Natural killer cell treated with Interleukin-12 subunit alpha and Interleukin-12 subunit beta and Interleukin-15 and Interleukin-18, amount 100 ng/mL, for 72 hours (primary cell): ENCODE data around the gene NRP2. TPM values are rescaled to one million over a fixed set of nuclear protein-coding genes. Genes with fewer than 3 reads are reported as not detected.

Source experiments
- ATAC-seq, 2 donors: fragments of 150-1000 bp; cut with Tn5 transposase in 1 of 2; sonication (Bioruptor Pico), chemical (Tn5 transposase) in 1 of 2; 2 replicates each; pipeline ENCODE4 v1.10.0; 2021
- DNase-seq: peaks from one replicate; pipeline ENCODE4 v3.0.0; 2022; ENCODE audit warnings: low spot score
- H3K27ac Mint-ChIP-seq, 2 donors: 1 replicate in 1 of 2; 2 replicates in 1 of 2; pipeline ENCODE4 v1.8.0; 2022; ENCODE audit warnings: mixed read lengths in 2 of 2, mild to moderate bottlenecking in 1 of 2, moderate library complexity in 1 of 2
- H3K27me3 Mint-ChIP-seq, 2 donors: 1 replicate in 1 of 2; 2 replicates in 1 of 2; pipeline ENCODE4 v1.8.0; 2022; ENCODE audit warnings: mixed read lengths in 2 of 2
- H3K36me3 Mint-ChIP-seq: one replicate; pipeline ENCODE4 v1.8.0; 2022; ENCODE audit warnings: mixed read lengths
- H3K4me1 Mint-ChIP-seq, 2 donors: 1 replicate in 1 of 2; 2 replicates in 1 of 2; pipeline ENCODE4 v1.8.0; 2022; ENCODE audit warnings: low read depth in 2 of 2, mixed read lengths in 2 of 2, mild to moderate bottlenecking in 1 of 2
- H3K4me3 Mint-ChIP-seq: one replicate; pipeline ENCODE4 v1.8.0; 2022; ENCODE audit warnings: mixed read lengths
- H3K9me3 Mint-ChIP-seq: 2 replicates; pipeline ENCODE4 v1.8.0; 2022; ENCODE audit warnings: mixed read lengths
- total RNA-seq, 2 donors: library from RNA; stranded (reverse); gene quantifications; one replicate each; pipeline ENCODE4 v1.2.3, GENCODE V29; 2022

The NRP2 gene
- total RNA-seq, 2 donors from 2014 or later, result 1.5 to 2.6 TPM

DNA sequence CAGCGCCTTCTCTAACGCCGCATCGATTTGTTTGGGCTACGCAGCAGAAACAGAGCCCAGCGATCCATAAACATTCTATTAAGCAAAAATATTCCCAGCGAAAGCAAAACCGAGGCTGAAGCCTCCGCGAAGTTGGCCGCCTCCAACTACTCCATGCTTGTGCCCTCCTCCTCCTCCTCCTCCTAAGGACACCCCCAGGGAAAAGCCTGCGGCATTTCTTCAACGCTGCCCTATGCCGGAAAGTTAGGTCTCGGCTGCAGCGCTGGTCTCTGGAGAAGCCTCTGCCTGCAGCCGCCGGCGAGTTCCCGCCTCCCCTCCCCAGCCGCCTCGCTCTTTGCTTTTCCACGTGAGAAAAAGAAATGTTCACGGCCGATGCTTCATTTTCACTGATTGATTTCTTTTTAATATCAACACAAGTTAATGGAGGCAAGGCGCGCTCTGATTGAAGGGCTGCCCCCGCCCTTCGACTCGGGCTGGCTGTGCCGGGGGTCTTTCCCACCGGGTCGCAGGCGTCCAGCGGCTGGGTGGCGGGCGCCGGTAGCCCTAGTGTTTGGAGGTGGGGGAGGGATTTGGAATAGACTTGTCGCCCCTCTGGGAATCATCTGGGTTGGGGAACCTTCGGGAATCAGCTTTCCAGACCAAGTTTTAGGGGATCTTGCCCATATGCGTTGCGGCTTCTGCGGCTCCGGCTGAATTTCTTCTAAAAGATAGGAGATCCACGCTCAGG lies 3.9 kb downstream of the NRP2 start:
- DNase-seq, result no peak
- no peak for ATAC-seq
- Mint-ChIP-seq H3K9me3 (no peaks in the 10 kb centered on the region), H3K36me3 (no peaks in the 10 kb centered on the region), H3K27ac (no peak overlapping the region), H3K27me3 (peaks cover 46 to 54% of the 10 kb centered on the region in 2 donors), H3K4me3 (no peak overlapping the region), H3K4me1 (peaks cover 4 to 10% of the 10 kb centered on the region in 2 donors)

DNA sequence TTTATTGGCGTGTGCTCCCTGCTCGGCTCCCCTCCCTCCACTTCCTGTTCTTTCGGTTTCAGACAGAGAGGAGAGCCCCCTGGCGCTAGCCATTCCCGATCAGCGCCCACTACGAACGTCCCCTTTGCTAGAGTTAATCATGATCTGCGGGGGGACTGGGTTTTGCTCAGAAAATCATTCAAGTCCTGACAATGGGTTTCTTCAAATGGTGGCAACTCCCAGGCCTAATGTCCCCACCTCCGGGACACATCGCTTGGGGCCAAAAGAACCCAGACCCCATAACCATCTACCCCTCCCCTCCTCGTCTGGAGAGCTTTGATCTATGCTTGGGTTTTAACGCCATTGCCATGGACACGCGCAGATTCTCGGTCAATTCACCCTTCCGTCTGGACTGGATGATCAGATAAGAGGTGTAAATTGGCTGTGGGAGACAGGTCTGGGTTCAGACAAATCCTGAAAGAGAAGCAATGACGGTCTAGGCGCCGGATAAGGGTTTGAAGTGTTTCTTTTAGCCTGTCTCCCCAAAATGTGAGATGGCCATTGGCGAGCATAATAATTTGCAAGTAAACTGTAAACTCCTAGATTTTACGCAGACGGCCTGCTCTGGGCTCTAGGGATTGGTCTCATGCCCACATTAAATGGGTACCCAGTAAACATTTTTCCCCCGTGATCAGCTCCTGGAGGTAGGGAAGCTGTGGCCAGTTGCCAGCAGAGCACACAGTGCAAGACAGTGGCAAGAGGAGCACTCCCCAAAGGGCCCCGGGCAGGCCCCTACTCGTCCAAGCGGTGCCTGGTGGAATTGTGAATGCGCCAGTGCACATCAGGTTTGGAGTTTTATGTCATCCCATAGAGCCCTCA lies 4.7 kb downstream of the NRP2 start:
- Mint-ChIP-seq H3K36me3 (no peaks in the 10 kb centered on the region), H3K4me3 (no peak overlapping the region), H3K9me3 (no peaks in the 10 kb centered on the region), H3K27ac (no peak overlapping the region), H3K27me3 (peaks cover 40 to 50% of the 10 kb centered on the region in 2 donors), H3K4me1 (peaks cover 0 to 5% of the 10 kb centered on the region in 2 donors)
- no peak for DNase-seq
- ATAC-seq, result no peak

DNA sequence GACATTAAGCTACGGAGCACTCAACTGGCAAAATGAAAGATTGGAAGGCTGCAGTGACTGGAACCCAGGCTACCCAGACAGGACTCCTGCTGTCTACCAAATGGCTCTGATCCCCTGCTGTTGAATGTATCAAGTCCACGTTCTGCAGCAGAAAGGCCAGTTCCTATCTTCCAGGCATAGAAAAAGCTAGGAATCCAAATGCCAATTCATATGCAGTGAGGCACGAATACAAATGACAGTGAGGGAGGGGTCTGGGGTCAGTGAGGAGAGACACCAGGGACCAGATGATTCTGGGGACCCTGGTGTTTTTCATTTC lies 5.3 kb downstream of the NRP2 start:
- DNase-seq (no peak), ATAC-seq (no peak)
- H3K9me3 Mint-ChIP-seq, result no peaks in the 10 kb centered on the region
- H3K4me1 Mint-ChIP-seq, result peaks cover 0 to 5% of the 10 kb centered on the region in 2 donors
- peaks cover 38 to 51% of the 10 kb centered on the region in 2 donors for H3K27me3 Mint-ChIP-seq
- H3K27ac Mint-ChIP-seq, result no peak overlapping the region
- H3K36me3 Mint-ChIP-seq, result no peaks in the 10 kb centered on the region
- H3K4me3 Mint-ChIP-seq, result no peak overlapping the region

DNA sequence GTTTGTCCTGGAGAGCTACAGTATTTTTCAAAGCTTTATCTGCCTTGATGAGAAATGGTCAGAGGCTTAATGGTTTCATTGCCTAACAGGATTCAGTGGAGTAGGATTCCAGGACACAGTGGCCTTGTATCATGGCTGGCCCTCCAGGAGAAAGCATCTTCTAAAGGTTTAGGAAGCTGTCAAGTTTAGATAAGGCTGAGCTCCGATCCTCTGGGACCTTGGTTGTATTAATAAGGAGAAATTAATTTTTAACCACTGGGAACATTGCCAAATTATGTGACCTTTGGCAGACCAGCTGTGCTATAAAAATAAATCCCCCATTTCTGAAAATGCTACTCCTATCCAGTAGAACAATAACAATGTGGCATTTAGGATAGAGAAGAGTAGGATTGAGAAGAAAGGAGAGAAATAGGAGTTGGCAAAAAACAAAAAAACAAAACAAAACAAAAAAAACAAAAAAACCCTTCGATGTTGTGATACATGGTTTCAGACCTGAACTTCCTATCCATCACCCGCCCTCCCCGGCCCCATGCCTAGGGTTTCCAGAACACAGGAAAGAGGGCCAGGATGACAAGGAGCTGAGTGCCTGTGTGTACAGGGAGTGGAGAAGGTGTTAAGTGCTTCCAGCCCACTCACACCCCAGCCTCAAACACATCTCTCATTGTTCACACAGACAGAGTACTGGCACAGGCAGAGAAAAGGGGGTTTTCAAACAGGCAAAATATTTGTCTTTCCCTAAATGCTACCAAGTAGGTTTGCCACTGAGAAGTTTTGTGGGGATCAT lies 6.3 kb downstream of the NRP2 start:
- ATAC-seq (no peak), DNase-seq (no peak)
- no peaks in the 10 kb centered on the region for H3K36me3 Mint-ChIP-seq
- H3K4me1 Mint-ChIP-seq, result peaks cover 0 to 3% of the 10 kb centered on the region in 2 donors
- no peak overlapping the region for H3K27ac Mint-ChIP-seq
- peaks cover 28 to 45% of the 10 kb centered on the region in 2 donors for H3K27me3 Mint-ChIP-seq
- H3K9me3 Mint-ChIP-seq, result no peaks in the 10 kb centered on the region
- H3K4me3 Mint-ChIP-seq, result no peak overlapping the region

DNA sequence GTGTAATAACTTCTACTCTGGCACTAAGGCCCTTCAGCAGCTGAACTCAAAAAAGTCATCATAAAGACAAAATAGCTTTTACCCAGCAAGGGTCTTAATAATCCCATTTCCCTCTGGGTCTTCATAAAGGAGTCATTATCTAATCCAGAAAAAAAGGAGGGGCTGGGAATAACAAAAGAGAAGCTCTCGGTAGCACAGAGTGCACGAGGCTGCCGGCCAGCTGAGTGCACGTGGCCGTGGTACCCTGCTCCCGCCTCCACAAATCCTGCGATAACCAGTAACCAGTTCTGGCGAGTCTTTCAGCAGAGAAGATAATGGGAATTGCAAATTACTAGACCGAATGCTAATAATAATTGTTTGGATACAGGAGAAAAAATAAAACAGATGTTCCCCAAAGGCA lies 7.5 kb downstream of the NRP2 start:
- ATAC-seq (no peak), DNase-seq (no peak)
- H3K4me1 Mint-ChIP-seq, result peaks cover 0 to 3% of the 10 kb centered on the region in 2 donors
- H3K4me3 Mint-ChIP-seq, result no peak overlapping the region
- H3K36me3 Mint-ChIP-seq, result no peaks in the 10 kb centered on the region
- no peak overlapping the region for H3K27ac Mint-ChIP-seq
- peaks cover 20 to 34% of the 10 kb centered on the region in 2 donors for H3K27me3 Mint-ChIP-seq
- no peaks in the 10 kb centered on the region for H3K9me3 Mint-ChIP-seq

DNA sequence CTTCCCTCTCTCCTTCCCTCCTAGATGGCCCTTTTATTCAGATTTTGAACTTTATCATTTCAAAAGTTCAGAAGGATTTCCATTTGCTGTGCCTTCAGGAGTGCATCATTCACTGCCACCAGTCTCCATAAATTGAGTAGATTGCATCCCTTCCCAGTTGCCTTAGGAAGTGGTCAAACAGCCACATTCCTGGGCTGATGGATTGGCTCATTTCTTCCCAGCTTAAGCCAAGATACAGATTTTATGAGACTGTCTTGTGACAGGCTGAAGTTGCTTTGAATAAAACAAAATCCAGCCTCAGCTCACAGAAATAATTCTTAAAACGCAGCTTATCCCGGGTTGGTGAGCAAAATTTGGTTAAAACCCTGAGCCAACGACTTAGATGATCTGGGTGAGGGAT lies 9.8 kb downstream of the NRP2 start:
- Mint-ChIP-seq H3K27me3 (peaks cover 22 to 28% of the 10 kb centered on the region in 2 donors), H3K4me1 (peaks cover 0 to 3% of the 10 kb centered on the region in 2 donors), H3K27ac (no peak overlapping the region), H3K4me3 (no peak overlapping the region), H3K36me3 (no peaks in the 10 kb centered on the region), H3K9me3 (no peaks in the 10 kb centered on the region)
- ATAC-seq (no peak), DNase-seq (no peak)

DNA sequence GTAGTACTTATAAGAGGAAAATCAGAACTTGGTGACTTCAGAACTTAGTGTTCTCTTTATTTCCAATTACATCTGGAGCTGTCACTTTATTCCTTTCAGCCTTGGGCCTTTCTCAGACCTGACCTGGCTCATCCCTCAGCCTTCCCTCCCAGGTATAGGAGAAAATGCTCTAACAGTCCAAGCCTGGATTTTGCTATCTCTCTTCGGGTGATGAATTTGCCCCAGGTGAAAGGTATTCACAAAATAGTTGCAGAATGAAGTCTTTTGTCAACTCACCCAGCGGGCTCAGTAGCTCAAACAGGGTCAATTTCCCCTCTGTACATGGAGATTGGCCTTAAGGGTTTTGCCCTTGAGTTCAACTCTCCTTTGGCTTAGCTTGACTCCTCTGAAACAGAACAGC lies 12.0 kb downstream of the NRP2 start:
- ATAC-seq (no peak), DNase-seq (no peak)
- H3K36me3 Mint-ChIP-seq, result no peaks in the 10 kb centered on the region
- no peak overlapping the region for H3K4me3 Mint-ChIP-seq
- H3K27ac Mint-ChIP-seq, result no peak overlapping the region
- H3K27me3 Mint-ChIP-seq, result peaks cover 21 to 22% of the 10 kb centered on the region in 2 donors
- H3K4me1 Mint-ChIP-seq, result peaks cover 0 to 3% of the 10 kb centered on the region in 2 donors
- H3K9me3 Mint-ChIP-seq, result no peaks in the 10 kb centered on the region

DNA sequence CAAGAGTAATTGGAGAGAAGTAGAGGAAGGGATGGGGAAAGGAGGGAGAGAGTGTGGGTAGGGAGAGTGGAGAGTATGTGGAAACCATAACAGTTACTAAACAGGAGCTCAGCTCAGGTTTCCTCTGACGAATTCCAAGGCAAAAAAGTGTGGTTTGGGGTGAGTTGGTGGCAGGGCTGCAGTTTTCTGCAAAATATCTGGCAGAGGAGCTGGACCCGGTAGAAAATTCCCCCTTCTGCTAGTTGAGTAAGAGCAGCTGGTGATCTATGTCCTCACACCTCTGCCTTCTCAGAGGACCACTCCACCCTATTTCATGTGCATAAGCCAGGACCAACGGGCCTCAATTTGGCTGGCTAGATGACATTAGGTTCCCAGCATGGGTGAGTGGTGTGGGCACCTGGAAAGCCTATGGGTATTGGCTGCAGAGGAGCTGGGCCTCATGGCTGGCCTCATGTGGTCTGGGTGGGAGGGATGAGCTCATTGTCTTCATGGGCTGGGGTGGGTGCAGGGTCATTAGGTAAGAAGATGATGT lies 13.2 kb downstream of the NRP2 start:
- peak in 1 of 2 donors; percentile 25 for ATAC-seq

DNA sequence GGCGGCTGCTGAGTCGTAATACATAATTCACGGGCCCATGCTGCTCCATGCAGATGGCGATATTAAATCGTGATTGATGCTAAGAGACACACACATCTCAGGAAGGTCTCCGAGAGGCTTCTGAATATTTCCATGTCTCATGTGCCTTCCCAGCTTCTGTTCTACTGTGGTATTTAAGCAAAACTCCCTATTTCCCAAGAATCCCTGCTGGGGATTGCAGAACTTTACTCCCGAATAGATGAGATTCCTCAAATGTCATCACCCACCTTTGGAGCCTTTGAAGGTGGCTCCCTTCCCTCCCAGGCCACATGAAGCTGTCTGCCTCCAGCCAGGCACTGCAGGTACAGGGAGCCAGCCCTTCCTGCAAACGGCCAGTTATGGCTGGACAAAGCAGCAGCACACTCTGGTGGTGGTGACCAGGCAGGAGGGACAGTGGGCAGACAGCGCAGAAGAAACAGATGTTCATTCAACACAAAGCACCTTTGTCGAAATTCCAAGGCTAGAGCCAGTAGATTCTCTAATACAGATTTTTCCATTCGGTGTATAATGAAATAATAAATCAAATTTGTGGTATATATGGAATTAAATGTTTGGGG lies 14.1 kb downstream of the NRP2 start:
- H3K27ac Mint-ChIP-seq, result no peak overlapping the region
- H3K36me3 Mint-ChIP-seq, result no peaks in the 10 kb centered on the region
- H3K9me3 Mint-ChIP-seq, result no peaks in the 10 kb centered on the region
- no peak overlapping the region for H3K4me3 Mint-ChIP-seq
- ATAC-seq (no peak), DNase-seq (no peak)
- H3K4me1 Mint-ChIP-seq, result no peaks in the 10 kb centered on the region
- peaks cover 8 to 14% of the 10 kb centered on the region in 2 donors for H3K27me3 Mint-ChIP-seq

More for the DNA sequence above, 13.2 kb downstream of the NRP2 start:
- no peaks in the 10 kb centered on the region for H3K36me3 Mint-ChIP-seq
- H3K4me1 Mint-ChIP-seq, result peaks cover 0 to 3% of the 10 kb centered on the region in 2 donors
- peaks cover 15 to 21% of the 10 kb centered on the region in 2 donors for H3K27me3 Mint-ChIP-seq
- no peak overlapping the region for H3K27ac Mint-ChIP-seq
- DNase-seq, result no peak
- H3K9me3 Mint-ChIP-seq, result no peaks in the 10 kb centered on the region
- no peak overlapping the region for H3K4me3 Mint-ChIP-seq

DNA sequence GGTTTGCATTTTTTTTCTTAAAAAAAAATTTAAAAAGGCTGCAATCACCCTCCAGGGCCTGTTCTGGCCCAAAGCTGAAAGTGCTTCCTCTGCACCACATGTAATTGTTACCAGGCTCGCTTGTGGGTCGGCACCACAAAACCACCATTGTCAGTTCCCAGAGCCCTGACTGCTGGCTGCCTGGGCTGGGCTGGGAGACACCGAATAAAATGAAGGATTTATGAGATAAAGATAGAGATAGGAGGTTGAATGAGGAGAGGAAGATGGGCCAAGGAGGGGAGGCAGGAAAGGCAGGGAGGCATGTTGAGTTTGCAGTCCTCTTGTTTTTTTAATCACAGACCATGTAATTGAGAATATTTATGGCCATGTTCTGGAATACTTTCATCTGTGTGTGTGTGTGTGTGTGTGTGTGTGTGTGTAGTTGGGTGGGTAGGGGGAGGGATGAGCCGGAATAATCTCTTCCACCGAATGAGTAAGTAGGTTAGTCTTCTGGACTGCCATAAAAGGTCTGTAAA lies 14.7 kb downstream of the NRP2 start:
- Mint-ChIP-seq H3K4me3 (no peak overlapping the region), H3K4me1 (no peaks in the 10 kb centered on the region), H3K27ac (no peak overlapping the region), H3K27me3 (peaks cover 8 to 13% of the 10 kb centered on the region in 2 donors), H3K36me3 (no peaks in the 10 kb centered on the region), H3K9me3 (no peaks in the 10 kb centered on the region)
- ATAC-seq, result no peak
- no peak for DNase-seq

DNA sequence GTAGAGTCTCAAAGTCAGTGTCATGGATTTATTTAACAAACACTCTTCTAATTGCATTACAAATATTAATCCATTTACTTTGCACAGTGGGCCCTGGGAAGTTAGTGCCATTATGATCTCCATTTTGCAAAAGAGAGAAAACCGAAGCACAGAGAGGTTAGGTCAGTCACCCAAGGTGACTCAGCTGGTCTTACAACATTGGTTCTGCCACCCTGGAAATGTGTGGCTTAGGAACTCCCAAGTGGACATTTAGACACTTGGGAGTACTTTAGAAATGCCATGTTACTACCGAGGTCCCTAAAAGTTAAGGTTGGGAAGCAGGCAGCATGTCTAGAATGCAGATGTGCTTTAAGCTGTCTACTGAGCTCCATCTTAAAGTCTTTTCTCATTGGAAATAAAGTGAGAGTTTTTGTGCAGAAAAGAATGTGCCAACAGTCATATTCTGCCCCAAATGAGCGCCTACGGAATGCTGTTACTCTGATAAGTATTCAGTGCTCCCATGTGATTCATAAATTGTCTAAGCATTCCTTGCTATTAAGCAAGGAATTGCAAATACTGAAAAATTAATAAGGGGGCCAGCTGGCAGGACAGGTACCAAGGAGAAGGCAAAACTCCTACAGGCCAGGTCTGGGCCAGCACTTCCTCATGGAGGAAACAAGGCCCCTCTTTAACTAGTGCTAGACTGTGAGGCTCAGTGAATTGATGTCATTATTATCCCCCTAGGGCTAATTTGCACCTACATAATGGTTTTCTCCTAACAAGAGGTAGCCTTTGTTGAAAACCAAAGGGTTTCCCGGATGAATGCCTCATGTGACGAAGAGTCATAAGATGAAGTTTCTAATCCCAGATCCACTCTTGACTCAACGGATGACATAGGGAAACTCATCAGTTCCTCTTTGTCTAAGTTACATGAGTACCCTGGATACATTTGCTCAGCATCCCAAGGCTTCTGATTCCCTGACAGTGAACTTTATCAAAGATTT lies 16.3 kb downstream of the NRP2 start:
- Mint-ChIP-seq H3K9me3 (no peaks in the 10 kb centered on the region), H3K36me3 (no peaks in the 10 kb centered on the region), H3K4me1 (no peaks in the 10 kb centered on the region), H3K27me3 (peaks cover 7 to 8% of the 10 kb centered on the region in 2 donors), H3K4me3 (no peak overlapping the region), H3K27ac (no peak overlapping the region)
- DNase-seq, result no peak
- ATAC-seq, result no peak

DNA sequence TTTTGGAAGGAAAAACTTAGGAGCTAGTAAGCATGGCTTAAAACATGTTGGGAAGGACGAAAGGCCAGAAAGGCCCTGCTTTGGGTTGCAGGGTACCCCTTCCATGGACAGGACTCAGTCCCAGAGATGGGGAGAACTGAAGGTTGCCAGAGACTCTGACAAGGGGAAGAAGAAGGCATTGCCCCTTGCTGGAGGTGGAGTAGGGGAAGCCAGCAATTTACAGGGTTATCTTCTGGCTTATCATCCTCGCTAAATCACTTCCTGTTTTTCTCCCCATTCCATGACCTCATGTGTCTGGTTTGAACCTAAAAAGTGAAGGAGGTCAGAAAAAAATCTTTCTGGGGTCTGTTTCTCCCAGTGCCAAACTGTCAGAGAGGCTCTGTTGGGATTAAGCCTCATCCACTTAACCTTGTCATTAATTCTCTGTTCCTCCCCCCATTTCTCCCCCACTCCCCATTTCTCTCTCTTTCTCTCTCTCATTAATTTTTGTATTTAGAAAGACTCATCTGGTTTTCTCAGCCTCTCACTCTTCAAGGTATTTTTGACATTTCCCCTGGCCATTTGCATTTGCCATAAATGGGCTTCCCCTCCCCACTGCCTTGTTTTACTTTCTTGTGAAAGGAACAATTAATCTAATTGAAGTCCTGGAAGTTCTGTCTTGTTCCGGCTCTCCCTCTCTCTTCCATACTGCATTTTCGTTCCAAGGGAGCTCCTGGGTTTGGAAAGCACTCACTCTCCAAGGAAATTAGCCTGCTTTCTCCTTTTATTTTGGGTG lies 17.4 kb downstream of the NRP2 start:
- H3K4me3 Mint-ChIP-seq, result no peak overlapping the region
- H3K4me1 Mint-ChIP-seq, result no peaks in the 10 kb centered on the region
- ATAC-seq (no peak), DNase-seq (no peak)
- H3K36me3 Mint-ChIP-seq, result no peaks in the 10 kb centered on the region
- peaks cover 6% of the 10 kb centered on the region in 2 donors for H3K27me3 Mint-ChIP-seq
- H3K9me3 Mint-ChIP-seq, result no peaks in the 10 kb centered on the region
- H3K27ac Mint-ChIP-seq, result no peak overlapping the region
